ENCODE data around the gene RREB1. TPM values are rescaled to one million over a fixed set of nuclear protein-coding genes. Genes with fewer than 3 reads are reported as not detected.

Gene RREB1
- total RNA-seq, 4 donors from 2014 or later = 73.9 to 214 (median 107) TPM

- 90 to 100% methylated on average over 1 to 2 of the region's 2 CpGs for WGBS, 2 donors (ENCODE audit: low coverage in 1 of 2)
- no peak for TF ChIP-seq POLR2AphosphoS5 (IDR thresholded peaks at IDR 0.05)
- no peak for TF ChIP-seq POLR2A (IDR thresholded peaks at IDR 0.05)
- TF ChIP-seq CTCF (IDR thresholded peaks at IDR 0.05) = no peak
- H3K9me3 ChIP-seq = no peaks in the 10 kb centered on the region
- intact Hi-C loops (cut with DNase I; ENCODE audit: low total_unique reads) (no loop called here), in situ Hi-C loops (cut with MboI; ENCODE audit: low pct_ligation_motif_present in 1 of 4, low pct_unique_long_range_greater_than_20kb in 1 of 4, low sequenced_read_pairs in 3 of 4) (no loop called here)
- H3K4me3 ChIP-seq = no peak overlapping the region
- peaks cover 7 to 34% (median 28%) of the 10 kb centered on the region in 4 donors for H3K4me1 ChIP-seq
- peaks cover 0 to 24% (median 7%) of the 10 kb centered on the region in 4 donors for H3K36me3 ChIP-seq
- peak overlapping the region in 1 of 4 donors; percentile 6 for H3K27ac ChIP-seq
- no peak for DNase-seq
- no peaks in the 10 kb centered on the region for H3K27me3 ChIP-seq
Measured at GRCh38 chr6:7190791-7191190, 83.0 kb downstream of the RREB1 start.

GRCh38 chr6:7193122-7193521 is 85.4 kb downstream of the RREB1 start:
- in situ Hi-C loops (cut with MboI; ENCODE audit: low pct_ligation_motif_present in 1 of 4, low pct_unique_long_range_greater_than_20kb in 1 of 4, low sequenced_read_pairs in 3 of 4) (no loop called here), intact Hi-C loops (cut with DNase I; ENCODE audit: low total_unique reads) (no loop called here)
- Histone ChIP-seq H3K36me3 (peaks cover 0 to 19% (median 5%) of the 10 kb centered on the region in 4 donors), H3K9me3 (no peaks in the 10 kb centered on the region), H3K4me1 (peaks cover 7 to 47% (median 31%) of the 10 kb centered on the region in 4 donors), H3K4me3 (no peak overlapping the region), H3K27ac (peak overlapping the region; percentile 59 to 77 (median 70)), H3K27me3 (no peaks in the 10 kb centered on the region)
- DNase-seq = no peak
- 68 to 75% methylated on average over 2 of the region's 2 CpGs for WGBS, 2 donors (ENCODE audit: low coverage in 1 of 2)
- TF ChIP-seq CTCF (IDR thresholded peaks at IDR 0.05) (no peak), POLR2AphosphoS5 (IDR thresholded peaks at IDR 0.05) (peak; percentile 34 to 67 (median 63)), EP300 (IDR thresholded peaks at IDR 0.05; ENCODE audit: low read depth) (no peak), POLR2A (IDR thresholded peaks at IDR 0.05) (no peak)

GRCh38 chr6:7194657-7195056 is 86.9 kb downstream of the RREB1 start:
- intact Hi-C loops (cut with DNase I; ENCODE audit: low total_unique reads) = no loop called here
- WGBS, 2 donors (ENCODE audit: low coverage in 1 of 2) = 67% methylated on average over 3 of the region's 3 CpGs
- in situ Hi-C loops (cut with MboI; ENCODE audit: low pct_ligation_motif_present in 1 of 4, low pct_unique_long_range_greater_than_20kb in 1 of 4, low sequenced_read_pairs in 3 of 4) = no loop called here

GRCh38 chr6:7195339-7196018 is 87.7 kb downstream of the RREB1 start:
- WGBS, 2 donors (ENCODE audit: low coverage in 1 of 2) = 49 to 56% methylated on average over 9 of the region's 9 CpGs

More at GRCh38 chr6:7194657-7195056, 86.9 kb downstream of the RREB1 start:
- no peaks in the 10 kb centered on the region for H3K27me3 ChIP-seq
- no peak for TF ChIP-seq CTCF (IDR thresholded peaks at IDR 0.05)
- no peak for TF ChIP-seq POLR2AphosphoS5 (IDR thresholded peaks at IDR 0.05)
- TF ChIP-seq POLR2A (IDR thresholded peaks at IDR 0.05) = no peak
- TF ChIP-seq EP300 (IDR thresholded peaks at IDR 0.05; ENCODE audit: low read depth) = no peak
- H3K27ac ChIP-seq = peak overlapping the region; percentile 47 to 75 (median 64)
- H3K36me3 ChIP-seq = peaks cover 0 to 11% (median 4%) of the 10 kb centered on the region in 4 donors
- no peak for DNase-seq
- H3K4me3 ChIP-seq = no peak overlapping the region
- H3K4me1 ChIP-seq = peaks cover 7 to 47% (median 31%) of the 10 kb centered on the region in 4 donors
- no peaks in the 10 kb centered on the region for H3K9me3 ChIP-seq

More at GRCh38 chr6:7195339-7196018, 87.7 kb downstream of the RREB1 start:
- H3K4me3 ChIP-seq = no peak overlapping the region
- no peaks in the 10 kb centered on the region for H3K27me3 ChIP-seq
- DNase-seq = peak; percentile 31
- TF ChIP-seq POLR2A (IDR thresholded peaks at IDR 0.05) = no peak
- TF ChIP-seq EP300 (IDR thresholded peaks at IDR 0.05; ENCODE audit: low read depth) = no peak
- TF ChIP-seq CTCF (IDR thresholded peaks at IDR 0.05) = no peak
- peak in 1 of 3 donors; percentile 14 for TF ChIP-seq POLR2AphosphoS5 (IDR thresholded peaks at IDR 0.05)
- intact Hi-C loops (cut with DNase I; ENCODE audit: low total_unique reads) = no loop called here
- in situ Hi-C loops (cut with MboI; ENCODE audit: low pct_ligation_motif_present in 1 of 4, low pct_unique_long_range_greater_than_20kb in 1 of 4, low sequenced_read_pairs in 3 of 4) = no loop called here
- H3K27ac ChIP-seq = peak overlapping the region; percentile 47 to 75 (median 64)
- no peaks in the 10 kb centered on the region for H3K9me3 ChIP-seq
- peaks cover 7 to 50% (median 32%) of the 10 kb centered on the region in 4 donors for H3K4me1 ChIP-seq
- H3K36me3 ChIP-seq = peaks cover 0 to 11% (median 2%) of the 10 kb centered on the region in 4 donors

Measured in transverse colon (tissue), 4 donors.